Left kidney (tissue), 8 donors: ENCODE results near the gene NEURL1B. TPM values are rescaled to one million over a fixed set of nuclear protein-coding genes. Genes with fewer than 3 reads are reported as not detected.
"Not testable (repeated sequence)": the region's sequence is repeated elsewhere in the genome, so short reads cannot be mapped to it uniquely, and the experiment has no call there.

Experiments used
- DNase-seq: peaks from one replicate; pipeline ENCODE4 v3.0.0-alpha.2; 2013
- long read RNA-seq, 8 donors: transcript quantifications; one replicate each; lab custom pipeline, GENCODE V29; 2026
- polyA plus RNA-seq: library from polyadenylated mRNA; unstranded; fragments of 120-200 nt; gene quantifications from one replicate; pipeline ENCODE4 v1.2.1, GENCODE V29; 2013; ENCODE audit not compliant: insufficient read length

Gene NEURL1B
- polyA plus RNA-seq, result 14.8 TPM
- long read RNA-seq, donor 1, full-length matches to known transcripts, result 3 of 3 reads
- long read RNA-seq, donor 1, partial matches to known transcripts, result 0 of 3 reads
- long read RNA-seq, donor 1, other reads (novel, unspliced or antisense), result 0 of 3 reads
- long read RNA-seq, donor 2, full-length matches to known transcripts, result 2 of 2 reads
- long read RNA-seq, donor 2, partial matches to known transcripts, result 0 of 2 reads
- long read RNA-seq, donor 2, other reads (novel, unspliced or antisense), result 0 of 2 reads
- long read RNA-seq, donor 3, partial matches to known transcripts, result 6 of 6 reads
- long read RNA-seq, donor 3, other reads (novel, unspliced or antisense), result 0 of 6 reads
- long read RNA-seq, donor 4, result 0 reads
- long read RNA-seq, donor 5, result 0 reads
- long read RNA-seq, donor 6, full-length matches to known transcripts, result 4 of 4 reads
- long read RNA-seq, donor 6, partial matches to known transcripts, result 0 of 4 reads
- long read RNA-seq, donor 6, other reads (novel, unspliced or antisense), result 0 of 4 reads
- long read RNA-seq, donor 7, full-length matches to known transcripts, result 1 of 1 reads
- long read RNA-seq, donor 7, partial matches to known transcripts, result 0 of 1 reads
- long read RNA-seq, donor 7, other reads (novel, unspliced or antisense), result 0 of 1 reads
- long read RNA-seq, donor 8, full-length matches to known transcripts, result 1 of 1 reads
- long read RNA-seq, donor 8, partial matches to known transcripts, result 0 of 1 reads
- long read RNA-seq, donor 8, other reads (novel, unspliced or antisense), result 0 of 1 reads

- DNase-seq, result peak; percentile 80
Observed at GRCh38 chr5:172640822-172641358, at the start of gene NEURL1B. Gene NEURL1B, plus strand, starts transcription at chr5:172641263. Its CDS starts 144 bp downstream, at chr5:172641407.

- no peak for DNase-seq
Observed at GRCh38 chr5:172591636-172592035, 49.4 kb upstream of the NEURL1B start.

- no peak for DNase-seq
Observed at GRCh38 chr5:172592881-172593280, 48.2 kb upstream of the NEURL1B start.

GRCh38 chr5:172593306-172593705 is 47.8 kb upstream of the NEURL1B start:
- DNase-seq, result no peak

GRCh38 chr5:172593721-172594235 is 47.3 kb upstream of the NEURL1B start:
- DNase-seq, result no peak

GRCh38 chr5:172594431-172594830 is 46.6 kb upstream of the NEURL1B start:
- DNase-seq, result no peak

GRCh38 chr5:172594867-172595466 is 46.1 kb upstream of the NEURL1B start:
- no peak for DNase-seq

GRCh38 chr5:172595596-172596455 is 45.2 kb upstream of the NEURL1B start:
- no peak for DNase-seq

GRCh38 chr5:172596638-172597231 is 44.3 kb upstream of the NEURL1B start:
- no peak for DNase-seq

GRCh38 chr5:172597755-172598155 is 43.3 kb upstream of the NEURL1B start:
- no peak for DNase-seq

- no peak for DNase-seq
Observed at GRCh38 chr5:172598251-172599203, 42.5 kb upstream of the NEURL1B start.

- no peak for DNase-seq
Observed at GRCh38 chr5:172599204-172599567, 41.9 kb upstream of the NEURL1B start.

GRCh38 chr5:172600571-172600970 is 40.5 kb upstream of the NEURL1B start:
- DNase-seq, result no peak

- DNase-seq, result not testable (repeated sequence)
Observed at GRCh38 chr5:172601576-172601975, 39.5 kb upstream of the NEURL1B start.

- peak; percentile 44 for DNase-seq
Observed at GRCh38 chr5:172602783-172603231, 38.3 kb upstream of the NEURL1B start.

- peak; percentile 63 for DNase-seq
Observed at GRCh38 chr5:172603251-172603806, 37.7 kb upstream of the NEURL1B start.

GRCh38 chr5:172605466-172605865 is 35.6 kb upstream of the NEURL1B start:
- no peak for DNase-seq

GRCh38 chr5:172606156-172606785 is 34.8 kb upstream of the NEURL1B start:
- DNase-seq, result no peak
